ENCODE measurements around the gene DIP2A. TPM values are rescaled to one million over a fixed set of nuclear protein-coding genes. Genes with fewer than 3 reads are reported as not detected.

Gene DIP2A
- total and polyA plus RNA-seq, 4 donors, result 15.5 to 71.4 (median 28.7) TPM

DNA sequence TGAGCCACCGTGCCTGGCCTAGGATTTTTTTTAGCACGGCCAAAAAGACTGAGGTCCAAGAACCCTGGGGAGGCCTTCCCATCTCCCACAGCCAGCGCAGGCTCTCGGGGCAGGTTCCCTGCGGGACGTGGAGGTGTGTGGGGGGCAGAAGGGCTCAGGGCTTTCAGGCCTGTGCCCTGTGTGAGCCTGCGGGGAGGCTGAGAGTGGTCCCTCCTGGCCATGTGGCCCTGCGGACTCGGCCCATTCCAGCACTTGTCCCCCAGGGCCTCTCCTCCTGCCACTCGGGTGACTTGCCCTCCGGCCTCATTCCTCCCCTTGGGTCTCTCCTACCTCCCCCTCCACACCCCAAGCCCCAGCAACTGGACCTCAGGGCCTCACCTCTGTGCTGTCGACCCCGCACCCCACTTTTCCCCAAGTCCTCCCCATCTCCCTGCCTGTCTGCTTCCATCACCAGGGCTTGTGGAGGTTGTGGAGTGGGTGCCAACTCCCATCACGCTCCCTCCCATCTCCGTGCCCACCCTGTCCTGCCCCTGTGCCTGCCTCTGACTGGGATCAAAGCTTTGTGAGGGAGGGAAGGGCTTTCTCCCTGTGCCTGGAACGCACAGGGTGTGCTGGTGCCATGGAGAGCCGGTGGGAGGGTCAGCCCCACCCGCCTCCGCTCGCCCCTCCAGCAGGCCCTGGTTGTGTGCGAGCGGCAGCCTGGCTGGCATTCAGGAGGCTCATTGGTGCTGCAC, 32.2 kb upstream of the DIP2A start:
- peaks cover 7 to 54% (median 16%) of the 10 kb centered on the region in 4 donors for H3K36me3 ChIP-seq (ENCODE audit: control insufficient read depth in 4 of 4, insufficient read depth in 4 of 4, low read length in 4 of 4)
- H3K27ac ChIP-seq (ENCODE audit: low read depth in 1 of 2, low read length in 1 of 2), result no peak overlapping the region
- no peak overlapping the region for H3K4me3 ChIP-seq
- no peaks in the 10 kb centered on the region for H3K4me1 ChIP-seq (ENCODE audit: control insufficient read depth in 5 of 5, insufficient read depth in 5 of 5, low read length in 5 of 5)
- H3K27me3 ChIP-seq (ENCODE audit: control insufficient read depth in 3 of 3, insufficient read depth in 3 of 3, low read length in 2 of 3), result no peaks in the 10 kb centered on the region
- no peak overlapping the region for H3K9ac ChIP-seq (ENCODE audit: insufficient read depth in 1 of 2, low read length in 2 of 2)
- WGBS, 2 donors, result 96% methylated on average over 22 of the region's 22 CpGs
- TF ChIP-seq, protein P1, sequence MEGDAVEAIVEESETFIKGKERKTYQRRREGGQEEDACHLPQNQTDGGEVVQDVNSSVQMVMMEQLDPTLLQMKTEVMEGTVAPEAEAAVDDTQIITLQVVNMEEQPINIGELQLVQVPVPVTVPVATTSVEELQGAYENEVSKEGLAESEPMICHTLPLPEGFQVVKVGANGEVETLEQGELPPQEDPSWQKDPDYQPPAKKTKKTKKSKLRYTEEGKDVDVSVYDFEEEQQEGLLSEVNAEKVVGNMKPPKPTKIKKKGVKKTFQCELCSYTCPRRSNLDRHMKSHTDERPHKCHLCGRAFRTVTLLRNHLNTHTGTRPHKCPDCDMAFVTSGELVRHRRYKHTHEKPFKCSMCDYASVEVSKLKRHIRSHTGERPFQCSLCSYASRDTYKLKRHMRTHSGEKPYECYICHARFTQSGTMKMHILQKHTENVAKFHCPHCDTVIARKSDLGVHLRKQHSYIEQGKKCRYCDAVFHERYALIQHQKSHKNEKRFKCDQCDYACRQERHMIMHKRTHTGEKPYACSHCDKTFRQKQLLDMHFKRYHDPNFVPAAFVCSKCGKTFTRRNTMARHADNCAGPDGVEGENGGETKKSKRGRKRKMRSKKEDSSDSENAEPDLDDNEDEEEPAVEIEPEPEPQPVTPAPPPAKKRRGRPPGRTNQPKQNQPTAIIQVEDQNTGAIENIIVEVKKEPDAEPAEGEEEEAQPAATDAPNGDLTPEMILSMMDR (IDR thresholded peaks at IDR 0.05; ENCODE audit: control extremely low read depth, extremely low read depth), result no peak
- ATAC-seq (ENCODE audit: insufficient read depth, low FRiP score), result no peak
- H3K9me3 ChIP-seq (ENCODE audit: control insufficient read depth in 4 of 4, insufficient read depth in 3 of 4, low read length in 3 of 4), result no peaks in the 10 kb centered on the region
- no peak for DNase-seq

DNA sequence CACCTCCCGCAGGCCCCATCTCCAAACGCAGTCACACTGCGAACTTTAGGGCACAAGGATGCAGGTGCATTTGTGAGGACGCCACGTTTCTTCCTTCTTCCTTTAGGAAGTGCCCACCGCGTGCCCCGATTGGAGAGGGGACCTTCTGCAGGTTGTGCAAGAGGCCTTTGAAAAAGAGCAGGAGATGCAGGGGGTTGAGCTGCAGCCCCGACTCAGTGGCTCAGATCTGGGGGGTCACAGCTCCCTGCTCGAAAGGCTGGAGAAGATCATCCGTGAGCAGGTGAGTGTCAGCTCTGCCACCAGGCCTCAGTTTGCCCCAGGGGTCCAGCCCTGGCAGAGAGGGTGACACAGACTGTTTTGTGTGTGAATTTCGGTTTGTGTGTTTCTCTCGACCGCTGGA, 31.2 kb upstream of the DIP2A start:
- Histone ChIP-seq H3K27me3 (ENCODE audit: control insufficient read depth in 3 of 3, insufficient read depth in 3 of 3, low read length in 2 of 3) (no peaks in the 10 kb centered on the region), H3K4me3 (no peak overlapping the region), H3K9ac (ENCODE audit: insufficient read depth in 1 of 2, low read length in 2 of 2) (no peak overlapping the region), H3K4me1 (ENCODE audit: control insufficient read depth in 5 of 5, insufficient read depth in 5 of 5, low read length in 5 of 5) (no peaks in the 10 kb centered on the region), H3K36me3 (ENCODE audit: control insufficient read depth in 4 of 4, insufficient read depth in 4 of 4, low read length in 4 of 4) (peaks cover 6 to 58% (median 24%) of the 10 kb centered on the region in 4 donors), H3K9me3 (ENCODE audit: control insufficient read depth in 4 of 4, insufficient read depth in 3 of 4, low read length in 3 of 4) (no peaks in the 10 kb centered on the region), H3K27ac (ENCODE audit: low read depth in 1 of 2, low read length in 1 of 2) (no peak overlapping the region)
- ATAC-seq (ENCODE audit: insufficient read depth, low FRiP score) (no peak), DNase-seq (no peak)
- TF ChIP-seq, protein P1 (IDR thresholded peaks at IDR 0.05; ENCODE audit: control extremely low read depth, extremely low read depth), result no peak
- 89 to 95% methylated on average over 14 of the region's 14 CpGs for WGBS, 2 donors

DNA sequence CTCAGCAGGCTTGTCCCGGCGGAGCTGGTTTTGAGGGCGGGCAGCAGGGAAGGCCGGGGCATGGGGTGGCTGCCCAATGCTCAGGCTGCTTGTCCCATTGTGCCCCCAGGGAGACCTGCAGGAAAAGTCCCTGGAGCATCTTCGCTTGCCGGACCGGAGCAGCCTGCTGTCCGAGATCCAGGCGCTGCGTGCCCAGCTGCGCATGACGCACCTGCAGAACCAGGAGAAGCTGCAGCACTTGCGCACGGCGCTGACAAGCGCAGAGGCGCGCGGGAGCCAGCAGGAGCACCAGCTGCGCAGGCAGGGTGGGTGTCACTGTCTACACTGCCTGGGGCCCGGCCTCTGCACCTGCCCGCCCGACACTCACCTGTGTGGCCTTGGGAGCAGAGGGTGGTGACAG, 30.4 kb upstream of the DIP2A start:
- no peaks in the 10 kb centered on the region for H3K4me1 ChIP-seq (ENCODE audit: control insufficient read depth in 5 of 5, insufficient read depth in 5 of 5, low read length in 5 of 5)
- no peak for ATAC-seq (ENCODE audit: insufficient read depth, low FRiP score)
- H3K27me3 ChIP-seq (ENCODE audit: control insufficient read depth in 3 of 3, insufficient read depth in 3 of 3, low read length in 2 of 3), result no peaks in the 10 kb centered on the region
- DNase-seq, result no peak
- H3K9me3 ChIP-seq (ENCODE audit: control insufficient read depth in 4 of 4, insufficient read depth in 3 of 4, low read length in 3 of 4), result no peaks in the 10 kb centered on the region
- no peak overlapping the region for H3K9ac ChIP-seq (ENCODE audit: insufficient read depth in 1 of 2, low read length in 2 of 2)
- TF ChIP-seq, protein P1 (IDR thresholded peaks at IDR 0.05; ENCODE audit: control extremely low read depth, extremely low read depth), result no peak
- H3K27ac ChIP-seq (ENCODE audit: low read depth in 1 of 2, low read length in 1 of 2), result no peak overlapping the region
- 91 to 98% methylated on average over 23 of the region's 23 CpGs for WGBS, 2 donors
- no peak overlapping the region for H3K4me3 ChIP-seq
- H3K36me3 ChIP-seq (ENCODE audit: control insufficient read depth in 4 of 4, insufficient read depth in 4 of 4, low read length in 4 of 4), result peaks cover 4 to 59% (median 24%) of the 10 kb centered on the region in 4 donors
